ENCODE results near the gene EYS. TPM values are rescaled to one million over a fixed set of nuclear protein-coding genes. Genes with fewer than 3 reads are reported as not detected.

The EYS gene
- total RNA-seq, 1 donor from 2014 or later = not detected

DNA sequence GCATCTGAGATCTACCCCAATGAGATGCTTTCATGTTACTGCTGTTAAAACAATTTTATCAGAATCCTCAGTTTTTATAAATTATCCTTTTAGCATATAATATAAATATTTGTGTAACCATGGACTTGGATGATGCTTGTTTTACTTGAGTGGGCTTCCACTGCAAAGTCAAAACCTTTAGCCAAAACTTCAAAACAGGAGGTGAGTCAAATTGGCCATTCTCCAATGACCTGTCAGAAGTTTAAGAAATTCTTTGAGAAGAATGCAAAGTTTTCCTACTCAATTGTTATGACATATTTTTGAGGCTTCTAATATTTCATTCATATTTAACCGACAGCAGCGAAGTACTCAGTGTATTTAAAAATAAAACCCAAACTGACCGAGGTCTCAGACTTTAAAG is 507.9 kb downstream of the EYS start:
- no peak for DNase-seq
- H3K27me3 ChIP-seq (ENCODE audit: low read depth) = no peaks in the 10 kb centered on the region
- H3K4me1 ChIP-seq = no peaks in the 10 kb centered on the region
- intact Hi-C loops (cut with DNase I) = no loop called here
- H3K4me3 ChIP-seq = no peak overlapping the region
- TF ChIP-seq, protein P1, sequence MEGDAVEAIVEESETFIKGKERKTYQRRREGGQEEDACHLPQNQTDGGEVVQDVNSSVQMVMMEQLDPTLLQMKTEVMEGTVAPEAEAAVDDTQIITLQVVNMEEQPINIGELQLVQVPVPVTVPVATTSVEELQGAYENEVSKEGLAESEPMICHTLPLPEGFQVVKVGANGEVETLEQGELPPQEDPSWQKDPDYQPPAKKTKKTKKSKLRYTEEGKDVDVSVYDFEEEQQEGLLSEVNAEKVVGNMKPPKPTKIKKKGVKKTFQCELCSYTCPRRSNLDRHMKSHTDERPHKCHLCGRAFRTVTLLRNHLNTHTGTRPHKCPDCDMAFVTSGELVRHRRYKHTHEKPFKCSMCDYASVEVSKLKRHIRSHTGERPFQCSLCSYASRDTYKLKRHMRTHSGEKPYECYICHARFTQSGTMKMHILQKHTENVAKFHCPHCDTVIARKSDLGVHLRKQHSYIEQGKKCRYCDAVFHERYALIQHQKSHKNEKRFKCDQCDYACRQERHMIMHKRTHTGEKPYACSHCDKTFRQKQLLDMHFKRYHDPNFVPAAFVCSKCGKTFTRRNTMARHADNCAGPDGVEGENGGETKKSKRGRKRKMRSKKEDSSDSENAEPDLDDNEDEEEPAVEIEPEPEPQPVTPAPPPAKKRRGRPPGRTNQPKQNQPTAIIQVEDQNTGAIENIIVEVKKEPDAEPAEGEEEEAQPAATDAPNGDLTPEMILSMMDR (IDR thresholded peaks at IDR 0.05) = no peak
- H3K9me3 ChIP-seq = peaks cover 8% of the 10 kb centered on the region
- no peaks in the 10 kb centered on the region for H3K36me3 ChIP-seq
- H3K27ac ChIP-seq = no peak overlapping the region
- no peak for ATAC-seq

DNA sequence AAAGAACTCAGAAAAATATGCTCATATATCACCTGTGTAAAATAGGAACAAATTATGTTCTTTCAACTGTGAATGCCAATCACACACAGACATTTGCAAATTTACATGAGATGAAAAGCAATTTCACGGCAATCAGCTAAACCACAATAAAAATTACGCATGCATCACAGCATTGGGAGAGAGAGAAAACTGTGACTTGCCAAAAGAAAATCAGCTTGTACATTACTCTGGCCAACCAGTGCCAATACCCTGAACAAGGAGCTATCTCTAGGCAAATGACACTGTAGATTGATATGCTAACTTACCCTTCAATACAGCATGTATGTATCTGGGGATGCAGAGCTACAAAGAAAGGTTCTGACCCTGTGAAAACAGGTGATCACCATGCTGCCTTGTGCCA is 515.6 kb downstream of the EYS start:
- ATAC-seq (no peak), DNase-seq (no peak)
- no peaks in the 10 kb centered on the region for H3K27me3 ChIP-seq (ENCODE audit: low read depth)
- no peaks in the 10 kb centered on the region for H3K4me1 ChIP-seq
- no peak overlapping the region for H3K4me3 ChIP-seq
- H3K9me3 ChIP-seq = no peaks in the 10 kb centered on the region
- intact Hi-C loops (cut with DNase I) = no loop called here
- no peaks in the 10 kb centered on the region for H3K36me3 ChIP-seq
- H3K27ac ChIP-seq = no peak overlapping the region
- TF ChIP-seq, protein P1 (IDR thresholded peaks at IDR 0.05) = no peak

DNA sequence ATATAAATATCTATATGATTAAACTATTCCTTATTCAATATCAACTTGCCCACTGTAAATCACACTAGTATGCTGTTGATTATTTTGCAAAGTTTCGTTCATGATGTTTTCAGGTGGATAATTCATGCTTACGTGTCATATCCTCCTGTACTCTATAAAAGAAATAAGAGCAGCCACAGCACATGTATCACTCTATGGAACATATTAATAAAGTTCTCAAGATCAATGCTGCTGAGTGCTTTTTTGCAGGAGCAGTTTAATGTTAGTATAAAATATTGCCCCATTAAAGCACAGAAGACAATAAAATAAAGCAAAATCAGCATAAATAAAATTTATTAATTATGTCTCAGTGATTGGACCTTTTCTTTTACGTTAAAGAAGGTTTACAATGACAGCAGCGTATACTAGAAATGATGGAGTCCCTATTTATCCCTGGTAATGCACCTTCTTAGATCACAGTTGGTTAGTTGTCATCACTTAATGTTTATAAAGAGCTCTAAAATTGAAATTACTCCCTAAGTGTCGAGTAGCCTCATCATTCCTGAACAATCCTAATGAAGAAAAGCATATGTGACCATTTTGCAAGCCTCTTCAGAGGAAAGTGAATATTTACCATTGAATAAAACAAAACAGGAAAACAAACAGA is 517.7 kb downstream of the EYS start:
- ATAC-seq = no peak
- no peak overlapping the region for H3K27ac ChIP-seq

DNA sequence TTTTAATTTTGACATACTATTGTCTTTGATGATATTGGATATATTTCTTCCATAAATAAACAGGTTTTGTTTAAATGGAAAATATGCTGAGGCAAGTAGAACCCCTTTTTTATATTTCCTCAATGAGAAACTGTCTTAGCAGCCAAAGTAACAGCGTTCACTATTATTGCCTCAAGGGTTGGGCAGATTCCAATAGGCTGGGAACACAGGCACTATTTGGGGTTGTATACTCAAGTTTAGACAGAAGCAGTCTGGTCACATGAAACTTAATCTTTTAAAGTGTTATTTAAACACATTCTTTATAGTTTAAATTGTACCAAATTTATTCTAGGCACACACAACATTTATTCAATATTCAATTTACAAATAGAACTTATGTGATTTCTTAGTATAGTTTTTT is 520.2 kb downstream of the EYS start:
- no peaks in the 10 kb centered on the region for H3K36me3 ChIP-seq
- ATAC-seq = no peak
- intact Hi-C loops (cut with DNase I) = no loop called here
- H3K4me3 ChIP-seq = no peak overlapping the region
- H3K27ac ChIP-seq = no peak overlapping the region
- H3K9me3 ChIP-seq = no peaks in the 10 kb centered on the region
- TF ChIP-seq, protein P1 (IDR thresholded peaks at IDR 0.05) = no peak
- no peaks in the 10 kb centered on the region for H3K4me1 ChIP-seq
- DNase-seq = no peak
- no peaks in the 10 kb centered on the region for H3K27me3 ChIP-seq (ENCODE audit: low read depth)

More for the DNA sequence above, 517.7 kb downstream of the EYS start:
- TF ChIP-seq, protein P1 (IDR thresholded peaks at IDR 0.05) = no peak
- Histone ChIP-seq H3K36me3 (no peaks in the 10 kb centered on the region), H3K27me3 (ENCODE audit: low read depth) (no peaks in the 10 kb centered on the region), H3K9me3 (no peaks in the 10 kb centered on the region), H3K4me3 (no peak overlapping the region), H3K4me1 (no peaks in the 10 kb centered on the region)
- no peak for DNase-seq
- intact Hi-C loops (cut with DNase I) = no loop called here

DNA sequence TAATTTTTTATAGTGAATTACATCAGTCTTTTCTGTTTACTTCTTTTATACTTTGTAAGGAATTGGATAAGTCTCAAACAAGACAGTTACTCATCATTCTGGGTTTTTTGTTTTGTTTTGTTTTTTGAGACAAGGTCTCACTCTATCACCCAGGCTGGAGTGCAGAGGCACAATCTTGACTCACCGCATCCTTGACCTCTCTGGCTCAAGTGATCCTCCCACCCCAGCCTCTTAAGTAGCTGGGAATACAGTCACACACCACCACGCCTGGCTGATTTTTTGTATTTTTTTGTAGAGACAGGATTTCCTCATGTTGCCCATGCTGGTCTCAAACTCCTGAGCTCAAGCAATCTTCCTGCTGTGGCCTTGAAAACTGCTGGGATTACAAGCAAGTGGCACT is 524.3 kb downstream of the EYS start:
- no peak overlapping the region for H3K4me3 ChIP-seq
- no peaks in the 10 kb centered on the region for H3K36me3 ChIP-seq
- H3K27me3 ChIP-seq (ENCODE audit: low read depth) = no peaks in the 10 kb centered on the region
- no peaks in the 10 kb centered on the region for H3K4me1 ChIP-seq
- DNase-seq (no peak), ATAC-seq (no peak)
- intact Hi-C loops (cut with DNase I) = no loop called here
- no peak overlapping the region for H3K27ac ChIP-seq
- H3K9me3 ChIP-seq = no peaks in the 10 kb centered on the region
- TF ChIP-seq, protein P1 (IDR thresholded peaks at IDR 0.05) = no peak
